NCI-H2107 (cell line): Measurements from ENCODE around the gene ZNF25.
"Not testable (repeated sequence)": the region's sequence is repeated elsewhere in the genome, so short reads cannot be mapped to it uniquely, and the experiment has no call there.

Experiments
- DNase-seq: peaks from one replicate; lab custom pipeline; 2025; lab: John Stamatoyannopoulos, UW

ZNF25 gene

GRCh38 chr10:37976091-37976879 lies at the start of gene ZNF25:
Gene ZNF25, minus strand, starts transcription at chr10:37976647. Its CDS starts 4,925 bp downstream, at chr10:37971722.
- peak; percentile 80 for DNase-seq

DNA sequence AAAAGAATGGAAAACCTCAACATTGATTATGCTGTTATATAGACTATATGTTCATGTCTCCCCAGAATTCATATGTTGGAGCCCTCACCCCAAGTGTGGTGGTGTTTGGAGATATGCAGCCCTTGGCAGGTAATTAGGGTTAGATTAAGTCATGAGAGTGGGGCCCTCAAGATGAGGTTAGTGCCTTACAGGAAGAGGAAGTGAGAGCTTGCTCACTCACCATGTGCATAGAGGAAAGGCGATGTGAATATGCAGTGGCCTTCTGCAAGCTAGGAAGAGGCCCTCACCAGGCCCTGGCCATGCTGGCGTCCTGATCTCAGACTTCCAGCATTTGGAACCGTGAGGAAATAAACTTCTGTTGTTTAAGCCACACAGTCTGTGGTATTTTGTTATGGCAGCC lies 48.8 kb upstream of the ZNF25 start:
- no peak for DNase-seq

DNA sequence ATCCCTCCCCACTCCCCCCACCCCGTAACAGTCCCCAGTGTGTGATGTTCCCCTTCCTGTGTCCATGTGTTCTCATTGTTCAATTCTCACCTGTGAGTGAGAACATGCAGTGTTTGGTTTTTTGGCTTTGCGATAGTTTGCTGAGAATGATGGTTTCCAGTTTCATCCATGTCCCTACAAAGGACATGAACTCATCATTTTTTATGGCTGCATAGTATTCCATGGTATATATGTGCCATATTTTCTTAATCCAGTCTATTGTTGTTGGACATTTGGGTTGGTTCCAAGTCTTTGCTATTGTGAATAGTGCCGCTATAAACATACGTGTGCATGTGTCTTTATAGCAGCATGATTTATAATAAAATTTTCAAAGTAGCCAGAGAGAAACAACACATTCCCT lies 42.7 kb upstream of the ZNF25 start:
- not testable (repeated sequence) for DNase-seq

GRCh38 chr10:38016354-38016753 lies 39.9 kb upstream of the ZNF25 start:
- no peak for DNase-seq

DNA sequence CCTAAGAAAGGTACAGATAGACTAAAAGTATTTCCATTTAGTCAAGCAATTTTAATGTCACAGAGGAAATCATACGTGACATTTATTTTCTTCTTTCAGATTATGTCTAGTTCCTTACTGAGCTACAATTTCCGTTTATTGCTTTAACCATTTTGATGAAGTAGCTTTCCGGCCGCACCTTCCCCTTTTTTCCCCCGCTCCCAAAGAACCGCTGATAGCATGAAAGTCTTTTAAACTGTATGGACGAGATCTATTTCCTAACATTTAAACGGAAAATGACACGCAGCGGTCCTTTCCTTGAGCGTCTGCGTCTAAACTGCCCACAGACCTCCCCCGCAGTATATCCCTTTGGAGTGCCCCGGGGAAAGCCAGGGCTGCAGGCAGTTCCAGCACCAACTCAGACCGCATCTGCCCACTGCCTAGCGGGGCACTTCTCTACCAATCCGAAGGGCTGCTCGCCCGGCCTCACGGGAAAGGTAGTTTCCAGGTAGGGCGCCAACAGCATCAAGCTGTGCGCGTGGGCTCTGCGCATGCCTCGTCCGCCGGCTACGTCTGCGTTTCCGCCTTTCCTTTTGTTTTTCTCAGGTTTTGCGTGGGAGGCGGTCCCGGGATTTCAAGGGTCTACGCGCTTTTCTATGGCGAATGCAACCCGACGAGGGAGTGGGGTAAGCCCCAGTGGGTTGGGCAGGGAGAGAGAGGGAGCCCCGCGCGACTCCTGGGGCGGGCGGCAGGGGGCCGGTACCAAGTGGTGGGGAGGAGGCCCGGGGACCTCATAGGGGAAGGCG lies 33.9 kb upstream of the ZNF25 start, which contains the start of gene ZNF33A:
ZNF33A (plus strand) TSS at position 557 of the 785 bp plus-strand sequence. CDS start 1,667 bp downstream, outside the sequence.
- DNase-seq = peak; percentile 63

DNA sequence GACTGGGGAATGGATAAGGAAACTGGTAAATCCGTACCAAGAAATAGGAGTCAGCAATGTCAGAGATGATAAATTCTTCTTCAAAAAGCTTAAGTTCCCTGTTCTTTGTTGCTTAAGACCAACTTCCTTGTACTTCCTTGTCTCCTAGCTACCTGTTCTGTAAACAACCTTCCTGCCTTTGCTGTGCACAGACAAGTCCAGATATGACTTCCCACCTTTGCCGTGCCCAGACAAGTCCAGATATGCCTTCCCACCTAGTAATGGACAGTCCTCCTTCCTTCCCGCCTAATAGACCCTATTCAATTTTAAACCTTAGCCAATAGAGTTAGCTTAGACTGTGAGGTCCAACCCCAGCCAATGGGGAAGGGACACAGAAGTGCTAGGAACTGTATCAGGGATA lies 31.5 kb upstream of the ZNF25 start:
- no peak for DNase-seq

DNA sequence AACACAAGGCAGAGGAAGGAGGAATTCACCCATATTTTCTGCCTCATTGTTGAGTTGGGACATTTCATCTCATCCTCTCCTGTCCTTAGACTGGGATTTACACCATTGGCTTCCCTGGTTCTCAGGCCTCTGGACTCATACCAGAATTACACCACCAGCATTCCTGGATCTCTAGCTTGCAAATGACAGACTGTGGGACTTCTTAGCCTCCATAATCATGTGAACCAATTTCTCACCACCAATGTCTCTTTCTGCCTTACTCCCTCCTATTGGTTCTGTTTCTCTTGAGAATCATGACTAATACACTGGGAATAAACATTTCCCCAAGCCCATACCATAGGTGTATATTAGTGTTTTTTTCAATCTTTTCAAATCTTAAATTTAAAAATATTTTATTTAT lies 31.1 kb upstream of the ZNF25 start:
- no peak for DNase-seq

DNA sequence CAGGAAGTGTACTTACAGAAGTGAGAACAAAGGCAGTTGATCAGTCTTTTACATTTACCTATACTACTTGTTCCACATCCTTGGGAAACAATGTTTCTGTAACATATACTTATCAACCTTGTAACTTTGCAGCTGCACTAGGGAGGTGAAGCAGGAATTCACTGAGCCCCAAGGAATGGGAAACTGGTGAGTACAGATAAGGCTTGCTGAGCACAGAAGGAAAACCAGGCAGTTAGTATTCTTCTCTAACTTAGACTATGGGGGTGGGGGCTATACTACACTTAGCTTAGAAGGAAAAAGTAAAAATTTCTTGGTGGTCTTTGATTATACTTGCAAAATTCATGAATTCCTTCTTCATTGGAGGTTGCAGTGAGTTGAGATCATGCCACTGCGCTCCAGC lies 27.1 kb upstream of the ZNF25 start:
- no peak for DNase-seq

DNA sequence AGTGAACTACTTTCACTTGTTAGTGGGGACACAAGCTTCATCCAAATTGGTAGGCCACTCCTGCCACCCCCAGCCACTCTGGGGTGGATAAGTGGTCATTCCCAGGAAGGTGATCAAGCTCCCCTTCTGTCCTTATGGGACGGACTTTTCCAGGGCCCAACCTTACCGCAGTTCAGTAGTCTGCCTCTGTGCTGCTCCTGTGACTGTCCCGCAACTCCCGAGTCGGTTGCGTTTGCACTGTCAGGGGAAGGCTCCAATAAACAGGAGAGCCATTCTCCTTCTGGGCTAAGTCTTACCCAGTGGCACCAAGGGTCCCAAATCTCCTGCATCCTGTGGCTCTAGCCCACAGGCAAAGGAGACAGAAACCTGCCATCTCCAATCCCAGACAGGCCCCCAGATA lies 26.6 kb upstream of the ZNF25 start:
- DNase-seq = no peak

GRCh38 chr10:38000474-38000873 lies 24.0 kb upstream of the ZNF25 start:
- DNase-seq = not testable (repeated sequence)

DNA sequence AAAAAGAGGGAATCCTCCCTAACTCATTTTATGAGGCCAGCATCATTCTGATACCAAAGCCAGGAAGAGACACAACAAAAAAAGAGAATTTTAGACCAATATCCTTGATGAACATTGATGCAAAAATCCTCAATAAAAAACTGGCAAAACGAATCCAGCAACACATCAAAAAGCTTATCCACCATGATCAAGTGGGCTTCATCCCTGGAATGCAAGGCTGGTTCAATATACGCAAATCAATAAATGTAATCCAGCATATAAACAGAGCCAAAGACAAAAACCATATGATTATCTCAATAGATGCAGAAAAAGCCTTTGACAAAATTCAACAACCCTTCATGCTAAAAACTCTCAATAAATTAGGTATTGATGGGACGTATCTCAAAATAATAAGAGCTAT lies 22.5 kb upstream of the ZNF25 start:
- not testable (repeated sequence) for DNase-seq

- DNase-seq = no peak
Observed at GRCh38 chr10:37992083-37992482, 15.6 kb upstream of the ZNF25 start.

DNA sequence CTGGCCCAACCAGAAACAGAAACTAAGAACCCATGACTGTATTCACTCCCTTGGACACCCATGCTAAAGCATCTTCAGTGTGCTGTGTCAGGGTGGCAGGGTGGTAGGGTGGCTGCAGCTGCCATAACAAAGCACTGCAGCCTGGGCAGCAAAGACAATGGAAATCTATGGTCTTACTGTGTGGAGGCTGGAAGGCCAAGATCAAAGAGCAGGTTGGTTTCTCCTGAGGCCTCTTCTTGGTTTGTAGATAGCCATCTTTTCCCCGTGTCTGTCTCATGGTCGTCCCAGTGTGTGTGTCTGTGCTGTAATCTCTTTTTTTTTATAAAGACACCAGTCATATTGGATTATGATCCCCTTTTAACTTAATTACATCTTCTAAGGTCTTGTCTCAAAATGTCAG lies 15.2 kb upstream of the ZNF25 start:
- DNase-seq = no peak

GRCh38 chr10:37976880-37977203 lies 395 bp upstream of the ZNF25 start:
- no peak for DNase-seq

- DNase-seq = no peak
Observed at GRCh38 chr10:37975401-37975991, 951 bp downstream of the ZNF25 start.

- DNase-seq = no peak
Observed at GRCh38 chr10:37972396-37972795, 4.1 kb downstream of the ZNF25 start.

GRCh38 chr10:37965006-37965405 lies 11.4 kb downstream of the ZNF25 start:
- no peak for DNase-seq

GRCh38 chr10:37960591-37961137 lies 15.8 kb downstream of the ZNF25 start:
- DNase-seq = no peak

GRCh38 chr10:37957841-37958240 lies 18.6 kb downstream of the ZNF25 start:
- DNase-seq = no peak

- no peak for DNase-seq
Observed at GRCh38 chr10:37952926-37953325, 23.5 kb downstream of the ZNF25 start.

GRCh38 chr10:37952043-37952755 lies 24.2 kb downstream of the ZNF25 start:
- DNase-seq = no peak

DNA sequence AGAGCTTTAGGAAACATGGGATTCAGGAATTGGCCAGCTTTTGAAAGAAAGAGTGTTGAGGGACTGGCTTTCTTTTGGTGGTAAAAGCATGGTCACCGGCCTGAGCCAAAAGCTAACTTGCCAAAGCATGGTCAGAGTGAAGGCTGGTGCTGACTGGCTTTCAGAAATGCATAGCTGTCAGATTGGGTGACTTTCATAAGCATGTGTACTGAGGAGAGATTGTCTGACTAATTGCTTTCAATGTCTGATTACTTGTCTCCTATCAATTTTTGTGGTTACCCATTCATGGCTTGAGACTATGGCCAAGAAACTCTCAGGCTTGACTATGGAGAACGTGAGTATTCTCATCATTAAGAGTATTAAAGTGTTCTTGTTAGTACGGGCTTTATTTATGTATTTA lies 28.2 kb downstream of the ZNF25 start:
- DNase-seq = no peak
